Measurements from ENCODE around the gene LRRC8A. TPM values are rescaled to one million over a fixed set of nuclear protein-coding genes. Genes with fewer than 3 reads are reported as not detected.

The LRRC8A gene
- total and polyA plus RNA-seq, 4 experiments from 2014 or later = 18.7 to 40.6 (median 25.4) TPM

DNA sequence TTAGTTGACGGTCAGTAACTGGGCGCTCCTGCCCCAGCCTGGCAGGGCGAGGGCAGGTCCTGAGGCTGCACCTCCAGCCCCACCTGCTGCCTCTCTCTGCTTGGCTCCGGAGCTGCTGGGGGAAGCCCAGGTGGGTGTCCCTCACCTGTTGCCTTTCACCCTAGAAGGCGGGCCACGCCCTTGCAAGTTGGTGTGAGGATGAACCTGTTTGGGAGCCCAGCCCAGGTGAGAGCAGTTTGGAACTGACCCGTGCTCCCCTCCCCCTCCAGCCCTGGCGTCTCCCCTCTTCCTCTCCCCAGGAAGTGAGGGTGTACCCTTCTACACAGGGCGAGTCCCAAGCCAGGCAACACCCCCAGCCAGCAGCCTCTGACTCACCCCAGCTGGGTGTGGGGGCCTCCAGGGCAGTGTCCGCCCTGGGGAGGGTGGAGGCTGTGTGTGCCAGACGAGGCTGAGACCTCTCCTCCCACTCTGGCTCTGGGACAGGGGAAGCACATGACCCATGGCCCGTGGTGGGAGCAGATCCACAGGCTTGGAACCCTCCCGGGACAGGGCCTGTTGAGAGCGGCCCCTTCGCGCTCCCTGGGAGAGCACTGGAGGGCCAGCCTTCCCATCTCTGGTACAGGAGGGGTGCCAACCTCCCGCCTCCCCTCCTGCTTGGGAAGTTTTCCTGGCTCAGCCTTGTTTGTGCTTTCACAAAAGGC is 10.4 kb downstream of the LRRC8A start:
- Mint-ChIP-seq H3K27ac (peak overlapping the region in 6 of 7 donors; percentile 29 to 78 (median 69)), H3K9me3 (no peaks in the 10 kb centered on the region), H3K36me3 (peaks cover 41 to 51% of the 10 kb centered on the region in 2 donors), H3K4me3 (no peak overlapping the region), H3K4me1 (peaks cover 29 to 70% (median 44%) of the 10 kb centered on the region in 4 donors), H3K27me3 (no peaks in the 10 kb centered on the region)
- no peak for DNase-seq
- Histone ChIP-seq H3K9me3 (ENCODE audit: control insufficient read depth in 1 of 2, low read length in 2 of 2) (no peaks in the 10 kb centered on the region), H3K27ac (ENCODE audit: low read depth, low read length) (peak overlapping the region; percentile 23), H3K4me3 (ENCODE audit: low read length in 2 of 2) (no peak overlapping the region), H3K36me3 (ENCODE audit: insufficient read depth, low read length) (peaks cover 34% of the 10 kb centered on the region), H3K27me3 (ENCODE audit: insufficient read depth, low read length) (no peaks in the 10 kb centered on the region), H3K4me1 (ENCODE audit: insufficient read depth, low read length) (peaks cover 65% of the 10 kb centered on the region)
- CTCF ChIA-PET (ENCODE audit: partially characterized antibody) = interaction anchor here (2.1 kb wide), 1 partner anchor 35 kb away, joined by 9 read pairs; no protein-coding TSS in a partner anchor
- intact Hi-C loops (cut with micrococcal nuclease) = no loop called here
- POLR2A ChIA-PET (ENCODE audit: partially characterized antibody) = interaction anchor here (0.6 to 12.5 kb wide), 4 partner anchors 9 to 273 kb away, joined by 3 to 110 read pairs (median 6); partner anchors contain the start of genes KYAT1 and LRRC8A

GRCh38 chr9:128893354-128893753 is 11.4 kb downstream of the LRRC8A start:
- H3K4me3 ChIP-seq (ENCODE audit: low read length in 2 of 2) = no peak overlapping the region
- Mint-ChIP-seq H3K27me3 (no peaks in the 10 kb centered on the region), H3K27ac (peak overlapping the region; percentile 61 to 91 (median 80)), H3K36me3 (peaks cover 47% of the 10 kb centered on the region in 2 donors), H3K4me1 (peaks cover 33 to 68% (median 48%) of the 10 kb centered on the region in 4 donors), H3K9me3 (no peaks in the 10 kb centered on the region), H3K4me3 (peak overlapping the region in 5 of 8 donors; percentile 24 to 80 (median 42))
- no peak for DNase-seq
- no peaks in the 10 kb centered on the region for H3K27me3 ChIP-seq (ENCODE audit: insufficient read depth, low read length)
- H3K4me1 ChIP-seq (ENCODE audit: insufficient read depth, low read length) = peaks cover 69% of the 10 kb centered on the region
- POLR2A ChIA-PET (ENCODE audit: partially characterized antibody) = interaction anchor here (1.0 to 12.5 kb wide), 4 partner anchors 9 to 31 kb away, joined by 3 to 110 read pairs (median 6); partner anchors contain the start of genes KYAT1 and LRRC8A
- no peak overlapping the region for H3K27ac ChIP-seq (ENCODE audit: low read depth, low read length)
- peaks cover 28% of the 10 kb centered on the region for H3K36me3 ChIP-seq (ENCODE audit: insufficient read depth, low read length)
- no peaks in the 10 kb centered on the region for H3K9me3 ChIP-seq (ENCODE audit: control insufficient read depth in 1 of 2, low read length in 2 of 2)
- CTCF ChIA-PET (ENCODE audit: partially characterized antibody) = interaction anchor here (1.1 to 1.3 kb wide), 2 partner anchors 30 to 35 kb away, joined by 3 to 6 read pairs; no protein-coding TSS in a partner anchor
- intact Hi-C loops (cut with micrococcal nuclease) = no loop called here

DNA sequence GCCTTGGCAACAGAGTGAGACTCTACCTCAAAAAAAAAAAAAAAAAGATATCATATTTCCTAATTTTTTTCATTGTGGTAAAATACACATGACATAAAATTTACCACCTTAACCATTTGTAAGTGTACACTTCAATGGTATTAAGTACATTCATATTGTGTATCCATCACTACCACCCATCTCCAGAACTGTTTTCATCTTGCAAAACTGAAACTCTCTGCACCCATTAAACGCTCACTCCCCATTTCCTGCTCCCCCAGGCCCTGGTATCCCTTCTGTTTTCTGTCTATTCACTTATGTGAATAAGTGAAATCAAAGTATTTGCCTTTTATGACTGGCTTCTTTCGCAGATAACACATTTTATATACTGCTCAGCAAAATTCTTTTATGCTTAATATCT is 12.8 kb downstream of the LRRC8A start:
- Histone ChIP-seq H3K4me1 (ENCODE audit: insufficient read depth, low read length) (peaks cover 82% of the 10 kb centered on the region), H3K4me3 (ENCODE audit: low read length in 2 of 2) (no peak overlapping the region), H3K9me3 (ENCODE audit: control insufficient read depth in 1 of 2, low read length in 2 of 2) (no peaks in the 10 kb centered on the region), H3K36me3 (ENCODE audit: insufficient read depth, low read length) (peaks cover 27% of the 10 kb centered on the region), H3K27me3 (ENCODE audit: insufficient read depth, low read length) (no peaks in the 10 kb centered on the region), H3K27ac (ENCODE audit: low read depth, low read length) (no peak overlapping the region)
- H3K27ac Mint-ChIP-seq = peak overlapping the region; percentile 18 to 93 (median 75)
- DNase-seq = peak in 3 of 5 donors; percentile 20 to 38 (median 21)
- CTCF ChIA-PET (ENCODE audit: partially characterized antibody) = interaction anchor here (0.9 kb wide), 2 partner anchors 12 to 14 kb away, joined by 3 to 4 read pairs; no protein-coding TSS in a partner anchor
- no peaks in the 10 kb centered on the region for H3K9me3 Mint-ChIP-seq
- intact Hi-C loops (cut with micrococcal nuclease) = no loop called here
- peak overlapping the region in 7 of 8 donors; percentile 35 to 71 (median 53) for H3K4me3 Mint-ChIP-seq
- peaks cover 41 to 42% of the 10 kb centered on the region in 2 donors for H3K36me3 Mint-ChIP-seq
- H3K4me1 Mint-ChIP-seq = peaks cover 37 to 76% (median 56%) of the 10 kb centered on the region in 4 donors
- no peaks in the 10 kb centered on the region for H3K27me3 Mint-ChIP-seq
- POLR2A ChIA-PET (ENCODE audit: partially characterized antibody) = interaction anchor here (0.8 to 12.5 kb wide), 3 partner anchors 8 to 65 kb away, joined by 3 to 110 read pairs (median 5); partner anchors contain the start of genes KYAT1, LRRC8A and SPOUT1

- Histone ChIP-seq H3K36me3 (ENCODE audit: insufficient read depth, low read length) (peaks cover 22% of the 10 kb centered on the region), H3K27ac (ENCODE audit: low read depth, low read length) (no peak overlapping the region), H3K4me3 (ENCODE audit: low read length in 2 of 2) (no peak overlapping the region), H3K9me3 (ENCODE audit: control insufficient read depth in 1 of 2, low read length in 2 of 2) (no peaks in the 10 kb centered on the region), H3K27me3 (ENCODE audit: insufficient read depth, low read length) (no peaks in the 10 kb centered on the region), H3K4me1 (ENCODE audit: insufficient read depth, low read length) (peaks cover 90% of the 10 kb centered on the region)
- Mint-ChIP-seq H3K9me3 (no peaks in the 10 kb centered on the region), H3K27me3 (no peaks in the 10 kb centered on the region), H3K27ac (peak overlapping the region in 6 of 7 donors; percentile 18 to 93 (median 72)), H3K4me1 (peaks cover 43 to 82% (median 60%) of the 10 kb centered on the region in 4 donors), H3K4me3 (peak overlapping the region in 4 of 8 donors; percentile 5 to 62 (median 32)), H3K36me3 (peaks cover 38 to 40% of the 10 kb centered on the region in 2 donors)
- CTCF ChIA-PET (ENCODE audit: partially characterized antibody) = interaction anchor here (0.9 kb wide), 1 partner anchor 13 kb away, joined by 4 read pairs; no protein-coding TSS in a partner anchor
- POLR2A ChIA-PET (ENCODE audit: partially characterized antibody) = interaction anchor here (0.8 to 12.5 kb wide), 3 partner anchors 12 to 77 kb away, joined by 3 to 110 read pairs (median 5); partner anchors contain the start of genes ENDOG, KYAT1, LRRC8A and SPOUT1
- DNase-seq = peak in 1 of 5 donors; percentile 27
- intact Hi-C loops (cut with micrococcal nuclease) = no loop called here
These were observed 13.6 kb downstream of the LRRC8A start for GRCh38 chr9:128895556-128895955.

GRCh38 chr9:128898382-128898781 is 16.4 kb downstream of the LRRC8A start:
- Mint-ChIP-seq H3K36me3 (peaks cover 25 to 28% of the 10 kb centered on the region in 2 donors), H3K9me3 (no peaks in the 10 kb centered on the region), H3K27ac (peak overlapping the region; percentile 84 to 99 (median 96)), H3K27me3 (no peaks in the 10 kb centered on the region), H3K4me1 (peaks cover 46 to 92% (median 69%) of the 10 kb centered on the region in 4 donors), H3K4me3 (peak overlapping the region in 7 of 8 donors; percentile 36 to 78 (median 69))
- Histone ChIP-seq H3K36me3 (ENCODE audit: insufficient read depth, low read length) (peaks cover 8% of the 10 kb centered on the region), H3K9me3 (ENCODE audit: control insufficient read depth in 1 of 2, low read length in 2 of 2) (no peaks in the 10 kb centered on the region), H3K4me3 (ENCODE audit: low read length in 2 of 2) (peak overlapping the region in 1 of 2 donors; percentile 9), H3K27me3 (ENCODE audit: insufficient read depth, low read length) (no peaks in the 10 kb centered on the region), H3K27ac (ENCODE audit: low read depth, low read length) (peak overlapping the region; percentile 59), H3K4me1 (ENCODE audit: insufficient read depth, low read length) (peaks cover 93% of the 10 kb centered on the region)
- intact Hi-C loops (cut with micrococcal nuclease) = no loop called here
- POLR2A ChIA-PET (ENCODE audit: partially characterized antibody) = interaction anchor here (1.1 to 12.5 kb wide), 2 partner anchors 12 to 15 kb away, joined by 4 to 110 read pairs; partner anchors contain the start of genes KYAT1 and LRRC8A
- DNase-seq = peak in 2 of 5 donors; percentile 8 to 49
- CTCF ChIA-PET (ENCODE audit: partially characterized antibody) = interaction anchor here (0.8 to 2.5 kb wide), 5 partner anchors 11 to 34 kb away, joined by 3 to 8 read pairs (median 3); partner anchors contain the start of genes KYAT1 and LRRC8A

- H3K36me3 Mint-ChIP-seq = peaks cover 23 to 25% of the 10 kb centered on the region in 2 donors
- peak overlapping the region in 7 of 8 donors; percentile 58 to 82 (median 76) for H3K4me3 Mint-ChIP-seq
- peaks cover 96% of the 10 kb centered on the region for H3K4me1 ChIP-seq (ENCODE audit: insufficient read depth, low read length)
- ChIA-PET POLR2A (ENCODE audit: partially characterized antibody) (interaction anchor here (1.1 to 12.5 kb wide), 3 partner anchors 12 to 18 kb away, joined by 4 to 110 read pairs (median 4); partner anchors contain the start of genes KYAT1 and LRRC8A), CTCF (ENCODE audit: partially characterized antibody) (interaction anchor here (0.8 to 2.5 kb wide), 4 partner anchors 10 to 29 kb away, joined by 3 to 8 read pairs (median 3); partner anchors contain the start of genes KYAT1 and LRRC8A)
- no peaks in the 10 kb centered on the region for H3K9me3 ChIP-seq (ENCODE audit: control insufficient read depth in 1 of 2, low read length in 2 of 2)
- H3K27me3 Mint-ChIP-seq = no peaks in the 10 kb centered on the region
- no peaks in the 10 kb centered on the region for H3K9me3 Mint-ChIP-seq
- H3K4me3 ChIP-seq (ENCODE audit: low read length in 2 of 2) = peak overlapping the region in 1 of 2 donors; percentile 9
- DNase-seq = peak in 4 of 5 donors; percentile 19 to 36 (median 30)
- H3K27ac Mint-ChIP-seq = peak overlapping the region; percentile 84 to 99 (median 96)
- H3K4me1 Mint-ChIP-seq = peaks cover 46 to 95% (median 71%) of the 10 kb centered on the region in 4 donors
- intact Hi-C loops (cut with micrococcal nuclease) = no loop called here
- H3K36me3 ChIP-seq (ENCODE audit: insufficient read depth, low read length) = peaks cover 7% of the 10 kb centered on the region
- peak overlapping the region; percentile 59 for H3K27ac ChIP-seq (ENCODE audit: low read depth, low read length)
- H3K27me3 ChIP-seq (ENCODE audit: insufficient read depth, low read length) = no peaks in the 10 kb centered on the region
These were observed 17.1 kb downstream of the LRRC8A start for GRCh38 chr9:128898845-128899565.
